SK-N-SH (cell line): ENCODE results near the gene TEAD4.

Experiments
- CTCF ChIP-seq: fragments of 200-600 bp; sonication (generic); IDR thresholded peaks from 2 replicates; pipeline ENCODE4 v1.6.1; 2017; ENCODE audit warnings: antibody characterized with exemption, mild to moderate bottlenecking, moderate library complexity
- EZH2phosphoT487 ChIP-seq: fragments of 200-600 bp; sonication (generic); IDR thresholded peaks from 2 replicates; pipeline ENCODE4 v1.6.1; 2017; ENCODE audit warnings: low read depth, mixed run types, mild to moderate bottlenecking, antibody characterized with exemption, moderate library complexity, borderline replicate concordance
- NFIC ChIP-seq: IDR thresholded peaks from 2 replicates; pipeline ENCODE4 v1.4.0; 2012; ENCODE audit warnings: borderline replicate concordance
- NRF1 ChIP-seq: IDR thresholded peaks from 2 replicates; pipeline ENCODE4 v1.6.1; 2012; ENCODE audit warnings: low read depth, mild to moderate bottlenecking, low read length
- POLR2AphosphoS5 ChIP-seq: IDR thresholded peaks from 2 replicates; pipeline ENCODE4 v1.6.1; 2012; ENCODE audit warnings: low read depth, low read length
- RAD21 ChIP-seq: IDR thresholded peaks from 2 replicates; pipeline ENCODE4 v1.6.1; 2012; ENCODE audit warnings: mild to moderate bottlenecking, low read length
- RFX5 ChIP-seq: IDR thresholded peaks from 2 replicates; pipeline ENCODE4 v1.6.1; 2012; ENCODE audit warnings: mild to moderate bottlenecking, improper control_type of control experiment, low read length
- USF2 ChIP-seq: fragments of 150-350 bp; IDR thresholded peaks from 2 replicates; pipeline ENCODE4 v1.6.1; 2017; ENCODE audit warnings: antibody characterized with exemption, low read length, low read depth, borderline replicate concordance
- YY1 ChIP-seq: IDR thresholded peaks from 2 replicates; pipeline ENCODE4 v1.4.0; 2012; ENCODE audit warnings: low read depth, mild to moderate bottlenecking
- ZBTB33 ChIP-seq: IDR thresholded peaks from 2 replicates; pipeline ENCODE4 v1.4.0; 2012; ENCODE audit warnings: low read depth, borderline replicate concordance

- TF ChIP-seq EZH2phosphoT487 (no peak), YY1 (no peak), CTCF (no peak), RFX5 (no peak), RAD21 (no peak), ZBTB33 (no peak), NRF1 (no peak), POLR2AphosphoS5 (no peak), NFIC (no peak), USF2 (no peak)
Observed at GRCh38 chr12:2923057-2923456, 36.1 kb upstream of the TEAD4 start.
